GM21381 (cell line): Measurements from ENCODE around the gene CHCHD6.
A peak's percentile ranks its signal among the peaks of the same experiment; 100 is the strongest.

ENCODE experiments used
- ATAC-seq: cut with Tn5 transposase; IDR thresholded peaks from one replicate; pipeline ENCODE4 v1.9.1; 2021; ENCODE audit warnings: mild to moderate bottlenecking, moderate library complexity; ENCODE audit not compliant: unreplicated experiment

Gene CHCHD6

DNA sequence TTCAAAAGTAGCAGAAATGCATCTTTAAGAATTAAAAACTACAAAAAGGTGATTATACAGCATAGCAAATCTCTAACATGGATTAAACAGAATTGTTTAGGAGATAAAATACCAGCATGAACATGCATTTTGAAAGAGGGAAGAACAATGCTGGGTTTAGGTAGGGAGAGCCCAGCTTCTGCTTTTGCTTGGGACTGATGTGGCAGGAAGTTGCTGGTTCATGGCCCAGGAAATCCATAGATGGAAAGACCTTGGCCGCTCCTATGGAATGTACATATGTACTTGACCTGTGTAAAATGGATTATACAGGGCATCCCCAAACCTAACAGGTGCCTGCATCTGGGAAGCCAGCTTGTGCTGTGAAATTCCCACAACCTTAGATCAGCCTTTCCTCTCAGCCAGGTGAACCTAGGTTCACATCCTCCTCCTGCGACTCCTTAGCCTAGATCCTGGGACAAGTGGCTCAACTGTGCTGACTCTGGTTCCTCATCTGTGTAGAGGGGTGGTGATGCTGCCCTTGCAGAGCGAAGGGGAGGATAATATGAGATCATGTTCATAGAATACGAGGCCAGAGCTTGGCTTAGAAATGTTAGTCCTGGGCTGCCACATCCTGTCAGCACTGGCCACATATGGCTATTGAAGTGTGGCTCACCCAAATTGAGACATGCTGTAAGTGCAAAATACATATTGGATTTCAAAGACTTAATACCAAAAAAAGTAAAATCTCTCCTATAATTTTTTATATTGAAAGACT is 231.9 kb downstream of the CHCHD6 start:
- ATAC-seq: no peak

DNA sequence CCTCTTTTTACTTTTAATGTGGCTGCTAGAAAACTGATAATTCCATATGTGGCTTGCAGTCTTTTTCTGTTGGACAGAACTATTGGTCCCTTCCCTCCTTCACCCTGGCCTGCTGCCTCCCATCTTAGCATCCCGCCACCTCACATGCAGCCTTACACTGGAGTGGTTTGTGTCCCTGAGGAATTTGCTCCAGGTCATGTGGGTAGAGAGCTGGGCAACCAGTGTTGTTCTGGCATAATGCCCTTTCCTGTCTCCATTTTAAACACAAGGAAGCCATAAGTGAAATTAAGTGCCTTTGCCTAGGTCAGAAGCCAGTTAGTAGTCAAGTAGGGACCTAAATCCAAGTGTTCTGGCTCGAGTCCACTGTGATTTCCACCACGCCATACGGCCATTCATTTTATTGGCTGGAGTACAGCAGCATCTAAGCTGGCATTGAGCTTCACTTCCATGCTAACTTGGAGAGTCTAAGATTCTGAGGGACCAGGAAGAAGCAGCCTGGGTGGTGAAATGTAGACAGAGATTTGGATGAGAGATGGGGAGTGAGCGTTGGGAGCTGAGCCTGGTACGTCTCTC is 232.9 kb downstream of the CHCHD6 start:
- no peak for ATAC-seq

DNA sequence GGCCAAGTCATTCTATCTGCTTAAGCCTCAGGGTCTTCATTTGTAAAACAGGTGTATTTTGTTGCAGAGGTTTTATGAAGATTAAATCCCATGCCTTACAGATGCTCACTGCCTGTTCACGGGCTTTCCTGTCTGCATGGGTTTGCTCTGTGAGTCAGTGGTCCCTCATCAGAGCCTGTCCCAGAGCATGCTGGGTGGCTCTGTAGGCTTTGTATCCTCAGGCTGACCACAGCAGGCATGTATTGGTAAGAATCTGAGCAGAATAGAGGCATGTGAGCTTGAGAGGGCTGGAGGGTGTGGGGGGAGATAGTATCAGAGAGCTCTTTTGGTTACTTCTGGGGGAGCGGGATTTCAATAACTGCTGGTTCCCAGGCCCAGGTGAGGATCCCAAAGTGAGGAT is 233.5 kb downstream of the CHCHD6 start:
- ATAC-seq: no peak

DNA sequence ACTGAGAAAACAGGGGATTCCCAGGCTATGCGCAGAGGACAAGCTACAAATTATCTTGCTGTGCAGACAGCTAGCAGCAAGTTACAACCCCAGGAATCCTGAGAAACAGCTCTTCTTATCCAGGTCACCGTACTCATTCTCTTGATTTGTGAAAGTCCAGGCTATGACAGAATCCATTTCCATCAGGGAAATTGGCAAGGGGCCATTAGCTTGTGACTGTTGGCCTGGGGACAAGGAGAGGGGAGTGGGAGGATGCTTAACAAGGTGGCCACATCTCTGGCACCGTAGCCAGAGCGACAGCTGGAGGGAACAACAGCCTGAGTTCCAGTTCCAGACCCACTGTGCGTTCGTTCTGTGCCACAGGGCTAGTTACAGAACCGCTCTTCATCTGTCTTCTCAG is 233.9 kb downstream of the CHCHD6 start:
- ATAC-seq: no peak

DNA sequence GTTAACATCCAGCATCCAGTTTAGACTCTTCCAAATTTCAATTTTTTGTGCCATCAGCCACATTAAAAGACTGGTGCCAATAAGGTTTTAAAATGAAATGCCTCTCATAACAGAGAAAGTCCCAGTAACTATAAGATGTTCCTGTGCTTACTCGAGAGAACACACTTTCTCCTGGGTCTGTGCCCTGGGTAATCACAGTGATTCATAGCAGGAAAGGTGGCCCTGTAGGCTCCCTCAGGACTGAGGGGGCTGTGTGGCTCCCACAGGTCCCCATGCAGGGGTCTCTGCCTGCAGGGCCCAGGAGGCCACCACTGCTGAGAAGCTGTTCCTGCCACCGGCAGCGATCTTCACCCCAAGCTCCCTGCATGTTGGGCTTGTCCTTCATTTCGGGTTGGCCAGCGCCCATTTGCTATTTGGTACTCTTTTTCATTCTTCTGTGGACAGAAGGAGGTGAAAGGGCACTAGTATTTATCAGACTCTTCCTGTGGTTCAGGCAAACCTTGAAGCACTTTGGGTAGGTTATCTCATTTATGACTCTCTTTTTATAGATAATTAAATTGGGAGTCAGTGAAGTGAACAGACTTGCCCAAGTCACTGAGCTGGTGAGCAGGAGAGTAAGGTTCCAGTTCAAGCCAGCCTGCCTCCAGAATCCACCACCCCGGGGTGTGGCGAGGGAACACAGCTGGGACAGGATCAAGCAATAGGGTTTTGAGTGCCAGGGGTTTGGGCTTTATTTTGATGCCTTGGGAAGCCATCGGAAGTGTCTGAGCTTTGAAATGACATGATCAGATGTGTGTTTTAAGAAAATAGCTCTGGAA is 234.7 kb downstream of the CHCHD6 start:
- no peak for ATAC-seq

DNA sequence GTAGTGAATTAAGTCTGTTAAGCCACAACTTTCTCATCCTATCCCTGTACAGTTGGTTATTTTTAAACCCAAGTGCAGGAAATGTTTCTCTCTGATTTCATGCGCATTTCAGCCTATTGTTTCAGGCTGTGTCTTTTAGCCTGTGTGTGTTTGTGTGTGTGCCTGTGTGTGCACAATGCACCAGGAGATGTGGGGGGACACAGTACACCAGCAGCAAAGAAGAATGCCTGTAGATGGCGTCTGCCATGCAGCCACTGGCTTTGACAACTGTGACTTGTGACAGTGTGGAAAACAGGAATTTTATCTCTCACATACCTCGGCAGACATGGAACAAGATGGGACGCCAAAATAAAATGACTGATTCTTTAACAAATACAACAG is 235.3 kb downstream of the CHCHD6 start:
- no peak for ATAC-seq

DNA sequence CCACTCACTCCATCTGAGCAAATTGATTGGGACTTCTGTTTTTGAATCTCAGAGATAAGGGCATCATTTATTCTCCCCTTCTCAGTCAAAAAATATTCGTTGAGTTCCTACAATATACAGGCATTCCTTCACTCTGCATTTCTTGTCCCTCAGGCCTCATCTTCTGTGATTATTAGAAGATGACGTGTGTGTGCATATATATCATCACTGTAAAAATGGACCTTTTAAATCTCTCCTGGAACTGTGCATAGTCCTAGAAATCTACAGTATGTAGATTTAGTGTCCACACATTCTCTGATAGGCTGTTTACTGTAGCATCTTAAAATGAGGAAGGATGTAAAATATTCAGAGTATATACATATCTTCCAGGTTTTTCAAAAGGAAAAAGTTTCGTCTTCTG is 235.7 kb downstream of the CHCHD6 start:
- no peak for ATAC-seq

DNA sequence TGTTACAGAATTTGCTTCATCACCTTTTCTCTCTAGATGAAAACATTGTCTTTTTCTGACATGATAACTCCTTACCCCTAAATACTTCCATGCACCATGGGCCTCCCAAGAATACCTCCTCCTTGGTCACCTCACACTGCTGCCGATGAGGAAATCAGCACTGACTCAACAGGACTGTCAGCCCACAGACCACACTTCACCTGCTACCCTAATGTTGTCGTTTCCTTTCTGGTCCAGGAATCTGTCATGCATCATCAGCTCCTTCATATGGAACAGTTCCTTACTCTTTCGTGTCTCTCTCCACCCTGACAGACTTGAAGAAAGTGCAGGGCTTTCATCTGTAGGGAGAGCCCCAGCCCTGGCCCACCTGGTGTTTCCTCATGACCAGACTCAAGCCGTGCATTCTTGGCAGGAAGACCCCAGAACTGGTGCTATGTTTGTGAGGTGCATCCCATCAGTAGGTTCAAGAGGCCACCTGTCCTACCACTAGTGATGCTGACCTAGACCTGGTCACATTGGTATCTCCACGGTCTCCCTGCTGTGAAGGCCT is 237.8 kb downstream of the CHCHD6 start:
- ATAC-seq: no peak

DNA sequence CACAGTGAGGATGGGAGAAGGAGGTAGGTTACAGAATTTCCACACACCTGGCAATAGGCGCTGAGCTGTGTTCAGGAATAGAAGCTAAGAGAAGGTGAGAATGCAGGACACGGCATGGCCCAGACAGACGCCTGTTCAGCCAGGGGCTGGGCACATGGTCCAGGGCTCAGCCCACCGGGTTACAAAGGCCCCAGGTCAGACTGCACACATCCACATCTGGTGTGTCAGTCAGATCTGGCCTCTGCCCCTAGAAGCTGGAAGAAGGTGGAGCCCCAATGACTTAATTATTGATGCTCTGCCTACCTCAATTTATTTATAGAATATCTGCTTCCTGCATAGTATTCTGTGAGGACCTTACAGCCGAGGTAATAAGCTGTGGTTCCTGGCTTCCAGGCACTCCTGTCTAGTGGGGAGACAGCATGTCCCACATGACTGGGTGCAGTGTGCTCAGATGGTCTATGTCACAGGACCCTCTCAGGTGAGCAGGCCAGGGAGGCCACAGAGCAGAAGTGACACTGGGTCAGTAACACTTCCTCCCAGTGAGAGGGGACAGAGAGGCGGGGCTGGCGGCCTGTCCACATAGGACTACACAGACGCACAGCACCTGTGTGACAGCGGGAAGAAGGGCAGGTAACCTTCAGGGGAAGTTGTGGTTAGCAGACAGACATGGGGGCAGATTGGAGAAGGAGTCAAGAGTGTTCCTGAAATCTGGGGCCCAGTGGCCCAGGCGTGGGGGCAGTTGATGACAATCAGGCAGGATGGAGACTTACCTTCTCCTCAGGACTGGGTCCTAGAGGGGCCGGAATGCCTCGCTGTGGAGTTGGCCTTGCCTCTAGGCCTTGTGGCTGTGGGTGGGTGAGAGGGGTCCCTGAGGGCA is 240.3 kb downstream of the CHCHD6 start:
- ATAC-seq: no peak

DNA sequence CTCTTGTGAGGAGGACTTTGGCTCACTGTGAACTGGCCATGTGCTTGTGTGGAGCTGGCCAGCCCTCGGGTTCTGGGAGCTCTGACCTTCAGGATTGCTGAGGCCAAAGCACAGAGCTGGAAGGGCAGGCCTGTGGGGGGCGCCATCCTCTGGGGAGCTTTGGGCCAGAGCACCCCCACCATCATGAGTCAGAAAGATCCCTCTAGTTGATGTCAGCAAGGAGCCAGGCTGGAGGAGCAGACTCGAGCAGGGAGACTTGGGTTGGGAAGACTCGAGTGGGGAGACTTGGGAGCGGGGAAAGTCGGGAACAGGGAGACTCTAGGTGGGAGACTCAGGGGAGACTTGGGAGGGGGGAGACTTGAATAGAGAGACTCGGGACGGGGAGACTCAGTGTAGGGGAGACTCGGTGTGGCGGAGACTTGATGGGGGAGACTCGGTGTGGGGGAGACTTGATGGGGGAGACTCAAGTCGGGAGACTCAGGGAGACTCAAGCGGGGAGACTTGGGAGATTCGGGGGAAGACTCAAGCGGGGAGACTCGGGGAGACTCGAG is 241.2 kb downstream of the CHCHD6 start:
- no peak for ATAC-seq

DNA sequence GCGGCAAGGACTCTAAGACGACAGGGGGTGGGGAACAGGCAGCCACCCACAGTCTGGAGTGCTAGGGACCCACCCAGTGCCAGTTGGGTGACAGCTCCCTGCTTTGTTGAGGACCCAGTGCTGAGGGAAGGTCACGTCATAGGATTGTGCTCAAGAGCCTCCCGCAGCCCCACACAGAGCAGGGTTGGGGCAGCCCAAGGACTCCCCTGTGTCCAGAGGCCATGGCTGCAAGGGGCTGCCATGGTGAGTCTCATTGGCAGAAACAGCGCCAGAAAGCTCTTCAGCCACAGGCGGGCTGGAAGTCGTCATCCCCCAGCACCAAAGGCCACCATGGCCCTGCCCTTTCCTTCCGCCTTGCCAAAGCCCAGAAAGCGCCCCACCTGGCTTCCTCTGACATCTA is 241.9 kb downstream of the CHCHD6 start:
- ATAC-seq: no peak

DNA sequence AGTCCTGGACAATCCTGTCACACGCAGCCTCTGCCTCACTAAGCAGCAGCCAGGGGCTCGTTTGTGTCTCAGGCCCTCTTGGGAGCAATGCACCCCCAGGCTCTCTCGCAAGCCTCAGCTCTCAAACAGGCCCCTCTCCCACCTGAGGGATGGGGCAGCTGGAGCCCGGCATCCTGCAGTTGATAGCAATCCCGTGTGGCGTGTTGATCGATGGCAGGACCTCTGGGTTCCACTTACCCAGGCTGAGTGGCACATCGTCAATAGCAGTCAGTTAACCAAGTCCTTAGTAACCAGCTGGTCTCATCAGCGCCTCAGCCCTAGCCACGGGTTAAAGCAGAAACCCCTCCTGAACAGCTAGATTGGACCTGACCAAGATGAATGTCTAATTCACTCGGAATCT is 242.4 kb downstream of the CHCHD6 start:
- no peak for ATAC-seq

DNA sequence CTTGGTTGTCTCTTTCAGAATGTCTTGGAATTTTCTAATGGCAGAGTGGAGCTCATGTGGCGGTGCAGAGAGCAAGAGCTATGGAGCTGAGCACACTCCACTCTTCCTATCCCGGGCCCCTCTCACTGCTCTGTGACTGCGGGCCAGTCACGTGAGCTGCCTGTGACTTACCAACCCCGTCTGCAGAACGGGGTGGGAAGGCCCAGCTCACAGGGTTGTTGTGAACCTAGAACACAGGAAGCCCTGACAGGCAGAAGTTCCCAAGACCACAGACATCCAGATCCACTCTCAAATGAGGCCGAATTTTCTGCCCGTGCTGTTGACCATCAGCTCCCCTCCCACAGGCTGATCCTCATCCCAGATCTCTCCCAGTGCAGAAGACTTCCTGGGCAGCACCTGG is 243.4 kb downstream of the CHCHD6 start:
- no peak for ATAC-seq

DNA sequence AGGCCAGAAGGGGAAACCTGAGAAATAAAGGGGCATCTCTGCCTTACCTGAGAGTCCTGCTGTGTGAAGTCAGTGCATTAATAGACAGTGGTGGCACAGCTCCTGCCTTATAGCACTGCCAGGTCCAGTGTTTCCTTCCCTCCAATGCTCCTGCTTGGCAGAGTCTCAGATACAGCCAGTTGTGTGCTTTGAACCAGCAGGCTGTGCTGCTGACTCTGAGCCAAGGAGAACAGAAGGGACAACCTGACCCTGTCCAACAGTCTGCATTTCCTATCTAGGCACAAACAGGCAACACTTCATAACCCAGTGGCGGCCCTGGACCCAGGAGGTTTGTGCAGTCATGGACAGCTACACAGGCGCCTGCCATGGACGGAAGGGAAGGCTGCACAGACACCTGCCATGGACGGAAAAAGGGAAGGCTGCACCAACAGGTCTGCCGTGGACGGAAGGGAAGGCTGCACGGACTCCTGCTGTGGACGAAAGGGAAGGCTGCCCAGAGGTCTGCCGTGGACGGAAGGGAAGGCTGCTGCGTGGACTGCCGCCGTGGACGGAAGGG is 245.0 kb downstream of the CHCHD6 start:
- ATAC-seq: no peak

DNA sequence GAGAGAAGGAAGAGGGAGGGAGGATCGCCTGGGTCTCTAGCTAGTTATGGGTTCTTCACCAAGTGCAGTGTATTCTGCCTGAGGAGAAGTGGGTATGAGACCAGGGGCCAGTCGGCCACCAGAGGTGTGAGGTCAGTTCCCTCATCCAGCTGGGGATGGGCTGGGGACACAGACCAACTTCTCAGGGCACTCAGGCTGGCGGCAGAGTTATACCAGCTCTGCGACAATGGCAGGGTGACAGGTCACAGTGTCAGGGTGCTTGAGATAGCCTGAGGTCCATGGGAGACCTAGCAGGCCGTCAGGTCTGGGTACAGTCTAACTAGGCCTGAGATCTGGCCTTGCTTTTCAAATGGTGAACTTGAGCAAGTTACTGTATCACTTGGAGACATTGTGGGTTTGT is 247.5 kb downstream of the CHCHD6 start:
- ATAC-seq: no peak

DNA sequence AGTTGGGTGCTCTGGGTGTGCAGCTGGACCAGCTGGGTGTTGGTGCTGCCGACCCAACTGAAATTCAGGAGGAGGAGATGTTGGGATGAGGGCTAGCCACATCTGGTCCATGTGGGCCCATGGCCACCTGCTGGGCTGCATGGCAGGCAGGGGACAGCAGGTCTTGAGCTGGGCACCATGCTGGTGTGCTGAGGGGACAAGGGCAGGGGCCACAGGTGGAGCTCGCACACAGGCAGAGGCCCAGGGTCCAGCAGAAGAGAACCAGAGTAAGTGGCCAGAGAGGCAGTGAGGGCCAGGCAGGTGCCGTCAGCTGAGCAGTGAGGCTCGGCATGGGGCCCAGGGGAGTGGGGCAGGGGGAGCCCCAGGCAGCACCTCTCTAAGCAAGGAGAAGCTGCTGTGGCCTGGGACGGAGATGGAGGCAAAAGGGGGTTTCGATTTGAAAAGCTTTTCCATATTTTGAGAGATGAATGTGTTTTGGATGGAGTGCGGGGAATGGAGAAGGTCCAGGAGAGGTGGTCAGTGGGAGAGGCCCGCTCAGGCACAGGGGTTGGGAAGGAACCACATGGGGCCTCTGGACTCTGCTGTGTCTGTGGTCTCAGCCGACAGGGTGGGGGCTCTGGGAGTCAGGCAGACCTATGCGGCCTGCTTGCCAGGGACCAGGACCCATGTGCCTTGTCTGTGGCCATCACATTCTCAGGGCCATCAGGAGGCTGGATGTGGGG is 248.4 kb downstream of the CHCHD6 start:
- no peak for ATAC-seq

DNA sequence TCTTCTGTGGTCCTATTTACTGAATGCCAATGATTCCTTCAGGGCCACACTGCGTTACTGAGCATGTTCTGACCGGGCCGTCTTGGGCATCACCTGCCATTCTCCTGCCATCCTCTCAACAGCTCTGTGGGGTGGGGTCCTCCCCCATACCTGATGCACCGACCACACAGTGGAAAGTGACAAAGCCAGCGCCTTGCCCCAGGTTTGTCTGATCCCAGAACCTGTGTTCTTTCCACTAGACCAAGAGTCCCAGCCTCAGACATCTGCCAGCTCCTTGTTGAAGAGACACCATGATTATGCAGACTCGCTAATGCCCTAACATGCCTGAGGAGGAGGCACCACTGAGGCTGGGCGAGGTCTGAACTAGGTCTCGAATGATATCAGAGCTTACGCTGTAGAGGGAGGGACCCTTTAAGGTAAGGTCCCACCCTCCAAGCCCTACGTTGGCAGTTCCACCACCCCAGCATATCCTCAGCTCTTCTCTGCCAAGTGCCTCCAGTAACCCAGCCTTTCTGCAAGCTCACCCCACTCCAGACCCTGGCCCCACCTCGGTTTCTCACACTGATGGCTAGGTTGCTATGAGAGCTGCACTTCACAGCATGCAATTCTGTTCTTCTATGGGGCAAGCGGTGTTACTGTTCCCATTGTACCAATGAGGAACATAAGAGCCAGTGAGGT is 249.1 kb downstream of the CHCHD6 start:
- no peak for ATAC-seq

DNA sequence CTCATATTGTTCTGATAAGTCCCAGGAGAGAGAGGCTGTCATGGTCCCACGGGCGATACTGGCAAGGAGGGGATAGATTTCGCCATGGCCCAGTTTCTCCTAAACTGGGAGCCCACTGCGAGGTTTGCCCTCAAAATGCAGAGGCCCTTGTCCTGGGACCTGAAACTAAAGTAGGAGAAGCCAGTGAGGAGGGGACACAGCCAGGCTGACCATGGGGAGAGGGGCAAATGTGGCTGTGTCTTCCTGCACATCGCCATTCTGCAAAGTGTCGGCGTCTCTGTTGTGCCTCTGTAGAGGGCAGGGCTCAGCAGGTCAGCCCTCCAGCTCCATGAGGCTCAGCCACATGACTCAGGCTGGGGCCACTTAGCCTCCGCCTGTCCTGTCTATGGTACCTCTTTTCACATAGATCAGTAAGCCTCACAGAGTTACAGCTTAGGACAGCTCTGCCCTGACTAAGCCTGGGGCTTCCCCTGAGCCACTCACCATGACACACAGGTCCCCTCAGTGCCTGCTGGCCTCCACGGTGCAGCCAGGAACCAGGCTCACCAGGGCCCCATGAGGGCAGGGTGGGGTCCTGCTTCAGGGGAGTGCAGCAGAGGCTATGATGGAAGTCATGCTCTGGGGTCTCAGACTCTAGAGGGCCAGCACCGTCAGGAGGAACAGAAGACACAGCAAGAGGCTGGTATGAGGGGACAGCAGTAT is 250.3 kb downstream of the CHCHD6 start:
- ATAC-seq: peak; percentile 36
